D721Med (cell line): ENCODE data around the gene CCM2.

ENCODE experiments used
- DNase-seq: peaks from one replicate; pipeline ENCODE4 v3.0.0; 2011; ENCODE audit warnings: low spot score; ENCODE audit not compliant: insufficient read length
- FAIRE-seq: peaks from 2 replicates; lab custom pipeline; 2011; peaks lifted over from hg19 to GRCh38; lab: Jason Lieb, UNC
- CTCF ChIP-seq: IDR thresholded peaks from 2 replicates; pipeline ENCODE4 v1.5.1; 2012; ENCODE audit warnings: mild to moderate bottlenecking, control low read depth; ENCODE audit not compliant: insufficient read depth; ENCODE audit errors: missing control alignments

The CCM2 gene

DNA sequence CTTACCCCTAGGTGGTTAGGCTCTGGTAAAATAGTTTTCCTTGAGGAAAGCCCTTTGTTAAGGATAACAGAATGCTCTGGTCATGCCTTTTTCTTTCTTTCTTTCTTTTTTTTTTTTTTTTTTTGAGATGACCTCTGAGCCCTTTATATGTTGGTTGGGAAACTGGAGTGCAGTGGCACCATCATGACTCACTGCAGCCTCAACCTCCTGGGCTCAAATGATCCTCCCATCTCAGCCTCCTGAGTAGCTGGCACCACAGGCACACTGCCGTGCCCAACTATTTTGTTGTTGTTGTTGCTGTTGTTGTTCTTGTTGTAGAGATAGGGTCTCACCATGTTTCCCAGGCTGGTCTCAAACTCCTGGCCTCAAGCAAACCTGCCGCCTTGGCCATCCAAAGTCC, 61.4 kb downstream of the CCM2 start:
- no peak for FAIRE-seq
- no peak for DNase-seq
- TF ChIP-seq CTCF: no peak

- no peak for FAIRE-seq
- no peak for DNase-seq
- no peak for TF ChIP-seq CTCF
Measured at GRCh38 chr7:45061806-45062425, 61.9 kb downstream of the CCM2 start.

DNA sequence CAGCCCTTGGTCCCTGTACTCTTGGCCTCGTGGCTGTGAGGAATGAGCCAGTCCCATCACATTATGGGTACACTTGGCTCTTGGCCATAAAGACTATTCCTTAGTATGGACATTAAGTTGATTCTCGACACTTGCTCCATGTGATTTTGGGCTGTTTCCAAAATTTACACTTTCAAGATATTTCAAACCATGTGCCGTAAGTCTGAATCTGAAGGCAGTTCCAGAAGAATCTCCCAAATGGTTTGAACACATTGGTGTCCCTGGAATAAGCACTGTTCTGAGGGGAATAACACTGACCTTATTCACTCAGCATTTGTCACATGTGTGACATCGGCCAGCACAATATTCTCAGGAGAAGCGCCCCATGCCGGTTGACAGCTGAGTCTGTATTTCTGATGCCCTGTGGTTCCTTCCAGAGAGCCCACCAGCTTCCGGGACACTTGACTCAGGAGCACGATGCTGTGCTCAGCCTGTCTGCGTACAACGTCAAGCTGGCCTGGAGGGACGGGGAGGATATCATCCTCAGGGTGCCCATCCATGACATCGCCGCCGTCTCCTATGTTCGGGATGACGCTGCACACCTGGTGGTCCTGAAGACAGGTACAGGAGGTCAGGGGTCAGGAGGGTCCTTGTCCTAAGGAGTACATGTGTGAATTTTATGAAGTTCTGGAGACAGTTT, 64.2 kb downstream of the CCM2 start:
- DNase-seq: no peak
- no peak for TF ChIP-seq CTCF
- no peak for FAIRE-seq

- no peak for TF ChIP-seq CTCF
- DNase-seq (no peak), FAIRE-seq (no peak)
Measured at GRCh38 chr7:45065031-45065995, 65.3 kb downstream of the CCM2 start.

- no peak for TF ChIP-seq CTCF
- DNase-seq (no peak), FAIRE-seq (no peak)
Measured at GRCh38 chr7:45066409-45066808, 66.4 kb downstream of the CCM2 start.

DNA sequence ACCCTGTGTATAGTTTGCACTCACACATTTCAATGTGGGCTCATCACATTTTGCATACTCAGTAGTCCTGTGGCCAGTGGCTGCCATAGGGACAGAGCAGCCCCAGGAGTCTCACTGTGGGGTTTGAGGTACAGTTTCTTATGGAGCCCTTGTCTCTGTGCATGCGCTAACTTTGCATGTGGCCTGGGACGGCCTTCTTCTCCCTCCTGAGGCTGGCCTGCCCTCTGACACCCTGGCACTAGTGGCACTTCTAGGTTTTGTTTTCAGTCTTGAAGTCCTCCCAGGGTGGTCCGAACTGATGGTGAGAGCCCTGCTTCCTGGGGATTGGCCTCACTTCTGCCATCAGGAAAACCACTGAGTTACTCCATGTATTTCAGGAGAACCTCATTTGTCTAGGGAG, 67.6 kb downstream of the CCM2 start:
- no peak for FAIRE-seq
- no peak for TF ChIP-seq CTCF
- no peak for DNase-seq
